Tibial nerve (tissue), 3 donors: Measurements from ENCODE around the gene UTP18.

Source experiments
- POLR2A ChIP-seq, 2 donors: fragments of 450-650 bp; IDR thresholded peaks; one replicate each; pipeline ENCODE4 v1.6.1; 2017; ENCODE audit warnings: antibody characterized with exemption in 2 of 2, mild to moderate bottlenecking in 2 of 2, moderate library complexity in 2 of 2
- TF ChIP-seq, protein P1 (sequence below), 5 experiments: fragments of 200-600 bp in 3 of 5; fragments of 450-650 bp in 2 of 5; sonication (generic) in 3 of 5; IDR thresholded peaks; one replicate each; pipeline ENCODE4 v1.5.1; 2016 to 2019; ENCODE audit warnings: antibody characterized with exemption in 5 of 5, mild to moderate bottlenecking in 3 of 5, moderate library complexity in 2 of 5

DNA sequence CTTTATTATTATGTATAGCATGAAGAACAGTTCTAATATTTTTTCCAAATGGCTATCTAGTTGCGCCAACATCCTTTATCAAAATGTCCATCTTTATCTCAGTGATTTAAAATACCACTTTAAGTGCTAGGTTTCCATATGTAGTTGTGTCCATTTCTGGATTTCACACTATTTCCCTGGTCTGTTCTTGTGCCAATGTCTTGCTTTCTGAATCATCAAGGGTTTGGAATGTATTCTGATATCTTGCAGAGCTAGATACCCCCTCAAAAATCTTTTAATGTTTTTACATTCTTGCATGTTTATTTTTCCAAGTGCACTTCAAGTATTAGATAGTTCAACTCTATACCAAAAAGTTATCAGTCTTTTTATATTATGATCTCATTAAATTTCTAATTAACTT is 14.8 kb upstream of the UTP18 start:
- TF ChIP-seq, protein P1, sequence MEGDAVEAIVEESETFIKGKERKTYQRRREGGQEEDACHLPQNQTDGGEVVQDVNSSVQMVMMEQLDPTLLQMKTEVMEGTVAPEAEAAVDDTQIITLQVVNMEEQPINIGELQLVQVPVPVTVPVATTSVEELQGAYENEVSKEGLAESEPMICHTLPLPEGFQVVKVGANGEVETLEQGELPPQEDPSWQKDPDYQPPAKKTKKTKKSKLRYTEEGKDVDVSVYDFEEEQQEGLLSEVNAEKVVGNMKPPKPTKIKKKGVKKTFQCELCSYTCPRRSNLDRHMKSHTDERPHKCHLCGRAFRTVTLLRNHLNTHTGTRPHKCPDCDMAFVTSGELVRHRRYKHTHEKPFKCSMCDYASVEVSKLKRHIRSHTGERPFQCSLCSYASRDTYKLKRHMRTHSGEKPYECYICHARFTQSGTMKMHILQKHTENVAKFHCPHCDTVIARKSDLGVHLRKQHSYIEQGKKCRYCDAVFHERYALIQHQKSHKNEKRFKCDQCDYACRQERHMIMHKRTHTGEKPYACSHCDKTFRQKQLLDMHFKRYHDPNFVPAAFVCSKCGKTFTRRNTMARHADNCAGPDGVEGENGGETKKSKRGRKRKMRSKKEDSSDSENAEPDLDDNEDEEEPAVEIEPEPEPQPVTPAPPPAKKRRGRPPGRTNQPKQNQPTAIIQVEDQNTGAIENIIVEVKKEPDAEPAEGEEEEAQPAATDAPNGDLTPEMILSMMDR (IDR thresholded peaks at IDR 0.05), result no peak
- no peak for TF ChIP-seq POLR2A (IDR thresholded peaks at IDR 0.05)
